ENCODE data around the gene TNFRSF19.
A peak's percentile ranks its signal among the peaks of the same experiment; 100 is the strongest.

Gene TNFRSF19

GRCh38 chr13:23711355-23711754 is 141.1 kb downstream of the TNFRSF19 start:
- no peak for DNase-seq (ENCODE audit: low spot score)
- TF ChIP-seq, protein P1, sequence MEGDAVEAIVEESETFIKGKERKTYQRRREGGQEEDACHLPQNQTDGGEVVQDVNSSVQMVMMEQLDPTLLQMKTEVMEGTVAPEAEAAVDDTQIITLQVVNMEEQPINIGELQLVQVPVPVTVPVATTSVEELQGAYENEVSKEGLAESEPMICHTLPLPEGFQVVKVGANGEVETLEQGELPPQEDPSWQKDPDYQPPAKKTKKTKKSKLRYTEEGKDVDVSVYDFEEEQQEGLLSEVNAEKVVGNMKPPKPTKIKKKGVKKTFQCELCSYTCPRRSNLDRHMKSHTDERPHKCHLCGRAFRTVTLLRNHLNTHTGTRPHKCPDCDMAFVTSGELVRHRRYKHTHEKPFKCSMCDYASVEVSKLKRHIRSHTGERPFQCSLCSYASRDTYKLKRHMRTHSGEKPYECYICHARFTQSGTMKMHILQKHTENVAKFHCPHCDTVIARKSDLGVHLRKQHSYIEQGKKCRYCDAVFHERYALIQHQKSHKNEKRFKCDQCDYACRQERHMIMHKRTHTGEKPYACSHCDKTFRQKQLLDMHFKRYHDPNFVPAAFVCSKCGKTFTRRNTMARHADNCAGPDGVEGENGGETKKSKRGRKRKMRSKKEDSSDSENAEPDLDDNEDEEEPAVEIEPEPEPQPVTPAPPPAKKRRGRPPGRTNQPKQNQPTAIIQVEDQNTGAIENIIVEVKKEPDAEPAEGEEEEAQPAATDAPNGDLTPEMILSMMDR (IDR thresholded peaks at IDR 0.05): no peak
- H3K27ac ChIP-seq: no peak overlapping the region
- H3K4me3 ChIP-seq: no peak overlapping the region

GRCh38 chr13:23714672-23715071 is 144.5 kb downstream of the TNFRSF19 start:
- DNase-seq (ENCODE audit: low spot score): no peak
- TF ChIP-seq, protein P1 (IDR thresholded peaks at IDR 0.05): no peak
- no peak overlapping the region for H3K27ac ChIP-seq
- no peak overlapping the region for H3K4me3 ChIP-seq

DNA sequence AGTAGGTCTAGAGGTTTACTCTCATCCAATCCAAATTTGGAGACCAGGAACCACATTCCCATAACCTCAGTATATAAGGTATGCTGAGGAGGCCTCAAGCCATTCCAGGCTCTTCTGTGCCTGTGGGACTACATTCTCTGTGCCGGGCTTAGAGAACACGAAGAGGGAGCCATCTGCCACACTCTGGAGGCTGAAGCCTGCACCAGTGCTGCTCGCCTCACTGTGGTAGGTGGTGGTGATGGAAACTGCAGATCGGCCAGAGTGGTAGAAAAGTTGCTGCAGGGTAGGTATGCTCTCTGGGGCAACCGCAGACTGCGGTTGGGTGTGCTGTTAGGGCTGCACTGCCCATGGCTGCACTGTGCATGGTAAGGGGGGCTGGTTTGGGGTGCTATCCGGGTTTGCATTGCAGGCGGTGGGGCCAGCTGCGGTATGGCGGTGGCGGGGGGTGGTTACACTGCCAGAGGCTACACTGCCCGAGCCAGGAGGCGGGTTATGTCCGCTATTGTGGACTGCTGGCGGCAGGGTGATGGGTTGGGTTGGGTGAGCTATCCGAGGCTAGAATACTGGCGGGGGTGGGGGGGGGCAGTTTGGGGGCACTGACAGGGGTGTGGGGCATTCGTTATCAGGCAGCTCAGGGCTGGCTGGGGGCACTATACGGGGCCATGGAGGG is 145.0 kb downstream of the TNFRSF19 start:
- Histone ChIP-seq H3K27ac (no peak overlapping the region), H3K4me3 (no peak overlapping the region)
- no peak for DNase-seq (ENCODE audit: low spot score)
- TF ChIP-seq, protein P1 (IDR thresholded peaks at IDR 0.05): no peak

- DNase-seq (ENCODE audit: low spot score): no peak
- no peak overlapping the region for H3K4me3 ChIP-seq
- TF ChIP-seq, protein P1 (IDR thresholded peaks at IDR 0.05): no peak
- H3K27ac ChIP-seq: no peak overlapping the region
These were observed 145.6 kb downstream of the TNFRSF19 start for GRCh38 chr13:23715762-23716235.

- no peak for DNase-seq (ENCODE audit: low spot score)
- H3K4me3 ChIP-seq: no peak overlapping the region
- TF ChIP-seq, protein P1 (IDR thresholded peaks at IDR 0.05): no peak
- H3K27ac ChIP-seq: no peak overlapping the region
These were observed 146.2 kb downstream of the TNFRSF19 start for GRCh38 chr13:23716401-23716800.

DNA sequence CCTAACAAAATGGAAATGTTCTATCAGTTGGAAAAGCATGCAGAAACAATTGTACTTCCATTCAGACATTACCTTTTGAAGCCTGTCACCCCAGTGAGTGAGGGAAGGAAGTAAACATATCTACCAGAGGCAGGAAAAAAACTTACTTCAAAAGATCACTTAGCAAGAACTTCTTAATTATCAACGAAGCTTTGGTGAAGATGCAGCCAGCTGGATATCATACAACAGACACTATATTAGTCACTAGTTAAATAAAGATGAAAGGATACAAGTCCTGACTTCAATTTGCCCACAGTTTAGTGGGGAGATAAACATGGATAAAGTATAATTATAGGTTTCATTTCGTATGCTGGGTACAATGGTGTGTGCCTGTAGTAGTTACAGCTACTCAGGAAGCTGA is 148.8 kb downstream of the TNFRSF19 start:
- no peak overlapping the region for H3K4me3 ChIP-seq
- TF ChIP-seq, protein P1 (IDR thresholded peaks at IDR 0.05): no peak
- no peak overlapping the region for H3K27ac ChIP-seq
- DNase-seq (ENCODE audit: low spot score): no peak

DNA sequence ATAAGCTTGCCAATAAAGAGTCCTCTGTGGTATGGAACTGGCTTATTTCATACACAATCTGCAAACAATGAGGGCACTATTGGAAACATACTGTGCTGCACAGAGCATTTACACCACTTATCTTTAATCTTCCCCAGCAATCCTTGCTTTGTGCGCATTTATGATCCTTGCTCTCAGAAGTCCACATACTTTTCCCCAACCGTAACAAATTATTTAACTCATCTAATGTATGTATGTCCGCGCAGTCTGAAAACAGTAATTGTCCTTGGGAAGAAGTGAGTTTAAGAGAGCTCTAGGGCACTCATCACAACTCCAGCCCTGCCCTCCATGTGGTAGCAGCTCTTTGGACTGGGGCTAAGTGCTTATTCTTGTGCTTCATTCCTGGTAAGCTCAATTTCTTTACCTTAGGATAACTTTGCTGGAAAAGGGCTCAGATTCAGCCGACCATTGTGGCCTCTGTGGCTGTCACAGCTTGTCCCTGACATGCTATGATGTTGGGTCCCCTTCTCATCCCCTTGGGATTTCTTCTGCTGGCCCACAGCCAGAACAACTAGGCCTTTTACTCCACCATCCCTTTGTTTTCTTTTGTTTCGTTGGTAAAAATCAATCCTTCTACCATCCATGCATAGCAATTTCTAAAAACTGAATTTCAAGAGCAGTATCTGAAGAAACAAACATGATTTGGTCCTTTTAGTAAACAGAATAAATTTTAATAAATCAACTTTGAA is 152.7 kb downstream of the TNFRSF19 start:
- peak overlapping the region; percentile 37 to 84 for H3K27ac ChIP-seq
- no peak for DNase-seq (ENCODE audit: low spot score)

More for the DNA sequence above, 152.7 kb downstream of the TNFRSF19 start:
- no peak overlapping the region for H3K4me3 ChIP-seq
- TF ChIP-seq, protein P1 (IDR thresholded peaks at IDR 0.05): no peak
